ENCODE measurements around the gene CATSPER3.
A peak's percentile ranks its signal among the peaks of the same experiment; 100 is the strongest.

Gene CATSPER3

DNA sequence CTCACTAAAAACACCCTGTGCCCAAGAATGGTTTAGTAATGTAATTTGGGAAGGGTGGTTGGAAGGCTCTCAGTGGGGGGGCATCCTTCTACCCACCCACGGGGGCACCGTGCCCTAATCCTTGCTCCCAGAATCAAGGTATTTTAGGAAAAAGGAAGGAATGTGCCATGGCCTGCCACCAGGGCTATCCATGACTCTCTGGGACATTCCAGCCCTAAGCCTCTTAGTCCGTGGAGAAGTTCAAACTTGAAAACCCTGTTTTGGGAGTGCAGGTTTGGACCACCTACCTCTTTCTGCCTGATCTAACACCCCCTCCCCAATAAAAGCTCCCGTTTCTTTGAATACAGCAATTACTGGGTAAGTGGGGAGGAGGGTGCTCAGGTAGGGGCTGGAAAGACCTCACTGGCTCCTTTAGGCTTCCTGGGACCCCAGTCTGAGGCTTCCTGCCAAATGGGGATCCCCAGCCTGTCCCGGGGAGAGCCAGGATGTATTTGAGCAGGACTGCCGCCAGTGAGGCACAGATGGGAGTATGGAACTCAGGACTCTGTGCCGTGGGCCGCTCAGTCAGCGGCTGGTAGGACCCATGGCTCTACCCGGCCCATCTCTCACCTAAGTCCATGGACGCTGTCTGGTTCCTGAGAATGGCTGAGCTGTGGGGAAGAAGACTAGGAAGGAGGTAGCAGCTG is 70.0 kb downstream of the CATSPER3 start:
- H3K27ac ChIP-seq, result no peak overlapping the region
- TF ChIP-seq, protein P1, sequence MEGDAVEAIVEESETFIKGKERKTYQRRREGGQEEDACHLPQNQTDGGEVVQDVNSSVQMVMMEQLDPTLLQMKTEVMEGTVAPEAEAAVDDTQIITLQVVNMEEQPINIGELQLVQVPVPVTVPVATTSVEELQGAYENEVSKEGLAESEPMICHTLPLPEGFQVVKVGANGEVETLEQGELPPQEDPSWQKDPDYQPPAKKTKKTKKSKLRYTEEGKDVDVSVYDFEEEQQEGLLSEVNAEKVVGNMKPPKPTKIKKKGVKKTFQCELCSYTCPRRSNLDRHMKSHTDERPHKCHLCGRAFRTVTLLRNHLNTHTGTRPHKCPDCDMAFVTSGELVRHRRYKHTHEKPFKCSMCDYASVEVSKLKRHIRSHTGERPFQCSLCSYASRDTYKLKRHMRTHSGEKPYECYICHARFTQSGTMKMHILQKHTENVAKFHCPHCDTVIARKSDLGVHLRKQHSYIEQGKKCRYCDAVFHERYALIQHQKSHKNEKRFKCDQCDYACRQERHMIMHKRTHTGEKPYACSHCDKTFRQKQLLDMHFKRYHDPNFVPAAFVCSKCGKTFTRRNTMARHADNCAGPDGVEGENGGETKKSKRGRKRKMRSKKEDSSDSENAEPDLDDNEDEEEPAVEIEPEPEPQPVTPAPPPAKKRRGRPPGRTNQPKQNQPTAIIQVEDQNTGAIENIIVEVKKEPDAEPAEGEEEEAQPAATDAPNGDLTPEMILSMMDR (conservative IDR thresholded peaks at IDR 0.05), result no peak

DNA sequence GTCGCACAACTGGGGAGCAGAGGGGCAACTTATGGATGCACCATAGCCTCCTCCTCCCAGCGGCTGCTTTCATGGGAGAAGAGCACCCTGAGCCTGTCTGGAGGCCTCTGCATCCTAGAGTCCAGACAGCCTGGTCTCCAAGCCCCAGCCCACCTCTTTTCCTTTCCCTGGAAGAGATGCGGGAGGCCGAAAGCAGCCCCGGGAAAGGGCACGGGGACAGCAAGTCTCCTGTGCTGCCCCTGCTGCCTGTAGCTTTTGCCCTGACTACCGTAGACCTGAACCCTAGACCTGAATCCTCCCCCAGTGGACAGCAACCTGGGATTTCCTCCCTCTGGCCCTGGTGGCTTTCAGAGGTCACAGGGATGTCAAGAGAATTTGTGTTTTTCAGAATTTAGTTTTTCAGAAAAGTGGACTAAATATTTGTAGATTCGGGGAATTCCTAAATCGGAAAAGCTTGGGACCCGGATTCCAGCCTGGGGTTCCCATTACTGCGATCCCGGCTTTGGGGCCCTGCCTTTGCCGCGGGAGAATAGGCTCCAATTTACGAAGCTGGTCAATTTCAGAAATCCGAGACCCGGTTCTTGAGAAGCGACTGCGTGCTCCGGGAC is 70.6 kb downstream of the CATSPER3 start:
- TF ChIP-seq, protein P1 (conservative IDR thresholded peaks at IDR 0.05), result no peak
- H3K27ac ChIP-seq, result no peak overlapping the region

DNA sequence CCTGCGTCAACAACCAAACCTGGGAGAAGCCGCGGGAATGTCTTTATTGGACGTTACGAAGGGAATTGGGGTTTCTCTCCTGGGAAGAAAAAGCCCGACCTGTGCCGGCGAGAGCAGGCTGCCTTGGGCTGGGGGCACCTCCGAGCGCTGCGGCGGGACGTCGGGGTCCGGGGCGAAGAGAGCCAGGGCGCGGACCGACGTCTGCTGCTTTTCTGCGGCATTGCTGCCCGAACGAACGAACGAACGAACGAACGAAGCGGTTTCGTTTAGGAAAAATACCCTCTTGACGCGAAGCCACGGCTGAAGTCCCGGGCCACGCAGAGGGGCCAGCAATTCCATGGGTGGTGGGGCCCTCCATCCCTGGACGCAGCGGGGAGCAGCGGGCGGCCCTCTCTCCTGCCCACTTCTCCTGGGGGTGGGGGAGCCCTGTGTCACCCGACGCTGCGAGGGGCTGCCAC is 71.1 kb downstream of the CATSPER3 start:
- TF ChIP-seq, protein P1 (conservative IDR thresholded peaks at IDR 0.05), result no peak
- peak overlapping the region; percentile 47; the same call in 1 of the 2 replicates for H3K27ac ChIP-seq

DNA sequence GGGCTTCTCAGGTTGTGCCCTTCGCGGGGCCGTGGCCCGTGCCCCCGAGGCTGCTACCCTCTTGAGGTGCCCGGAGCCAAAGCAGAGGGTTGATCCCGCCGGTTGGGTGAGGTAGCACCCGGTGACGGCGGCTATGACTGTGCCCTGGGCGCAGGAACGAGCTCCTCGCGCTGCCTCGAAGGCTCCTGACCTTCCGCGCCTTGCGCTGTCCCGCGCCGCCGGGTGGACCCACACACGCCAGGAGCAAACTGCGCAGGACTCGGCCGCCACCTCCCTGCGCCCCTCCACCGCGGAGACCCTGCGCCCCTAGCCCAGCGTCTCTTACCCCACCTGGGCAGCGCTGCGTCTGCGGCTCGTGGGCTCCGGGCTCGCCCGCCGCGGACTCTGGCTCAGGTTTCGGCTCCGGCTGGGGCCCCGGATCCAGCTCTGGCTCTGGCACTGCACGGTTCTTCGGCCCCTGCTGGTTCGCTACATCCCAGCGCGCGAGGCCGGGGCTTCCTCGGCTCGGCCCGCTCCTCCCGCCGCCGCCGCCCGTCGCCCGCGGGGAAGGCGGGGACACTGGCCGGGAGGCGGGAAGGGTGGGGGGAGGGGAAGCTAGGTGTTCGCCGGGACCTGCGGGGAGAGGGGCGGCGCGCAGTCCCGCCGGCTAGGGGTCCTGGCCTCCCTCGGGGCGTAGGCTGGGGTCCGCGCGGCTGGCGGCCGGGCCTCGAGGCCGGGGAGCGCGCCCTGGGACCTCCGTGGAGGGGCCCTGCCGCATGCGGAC is 71.7 kb downstream of the CATSPER3 start:
- TF ChIP-seq, protein P1 (conservative IDR thresholded peaks at IDR 0.05), result no peak
- H3K27ac ChIP-seq, result peak overlapping the region; percentile 47; the same call in 1 of the 2 replicates

DNA sequence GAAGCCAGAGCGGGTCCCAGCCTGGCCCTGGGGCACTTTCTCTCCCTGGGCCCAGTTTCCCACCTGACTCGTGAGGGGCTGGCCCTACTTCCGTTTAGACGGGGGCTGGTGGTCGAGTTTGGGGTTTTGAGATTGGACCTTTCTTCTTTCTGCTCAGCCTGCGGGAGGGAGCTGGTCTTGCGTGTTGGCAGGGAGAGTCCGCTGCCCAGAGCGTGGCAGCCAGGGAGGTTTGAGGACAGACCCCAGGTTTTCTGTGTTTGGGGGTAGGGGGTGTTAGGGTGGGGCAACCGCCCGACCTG is 72.3 kb downstream of the CATSPER3 start:
- TF ChIP-seq, protein P1 (conservative IDR thresholded peaks at IDR 0.05), result no peak
- no peak overlapping the region for H3K27ac ChIP-seq

DNA sequence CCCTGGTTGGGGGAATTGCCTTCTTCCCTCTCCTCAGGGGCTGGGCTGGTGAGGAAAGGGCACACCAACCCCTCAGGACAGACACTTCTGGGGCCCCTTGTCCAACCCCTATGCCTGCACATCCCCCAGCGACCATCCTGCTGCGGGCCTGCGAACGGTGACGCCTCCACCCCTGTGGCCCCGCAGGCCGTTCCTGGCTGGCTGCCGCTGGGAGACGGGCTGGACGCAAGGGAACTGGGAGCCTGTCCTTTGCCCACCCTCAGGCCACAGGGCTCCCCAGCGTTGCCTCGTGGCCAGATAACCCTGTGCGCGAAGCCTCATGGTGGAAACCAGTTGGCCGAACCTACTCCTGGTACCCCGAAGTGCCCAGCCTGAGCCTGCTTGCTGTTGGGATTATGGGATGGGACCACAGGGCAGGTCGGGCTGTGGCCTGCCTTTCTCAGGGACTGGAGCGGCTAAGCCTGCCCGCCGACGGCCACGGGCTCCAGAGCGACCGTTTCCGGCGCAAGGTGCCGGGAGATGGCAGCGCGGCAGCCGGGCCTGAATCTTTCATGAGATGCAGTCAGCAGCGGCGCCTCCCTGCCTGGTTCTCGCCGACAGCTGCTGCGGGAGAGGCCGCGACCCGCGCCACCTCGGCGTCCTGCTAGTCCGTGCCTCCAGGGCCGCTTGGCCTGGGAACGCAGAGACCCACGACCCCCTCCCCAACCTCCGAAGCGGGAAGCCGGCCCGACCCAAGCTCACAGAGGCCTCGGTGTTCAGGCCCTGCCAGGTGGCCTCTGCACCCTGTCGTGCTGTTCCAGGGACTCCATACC is 72.8 kb downstream of the CATSPER3 start:
- no peak overlapping the region for H3K27ac ChIP-seq
- TF ChIP-seq, protein P1 (conservative IDR thresholded peaks at IDR 0.05), result no peak
